GM12878 (cell line): ENCODE measurements around the gene GRK2. TPM values are rescaled to one million over a fixed set of nuclear protein-coding genes. Genes with fewer than 3 reads are reported as not detected.
A peak's percentile ranks its signal among the peaks of the same experiment; 100 is the strongest.

Experiments
- ATAC-seq: fragments of 200-7000 bp; cut with Tn5 transposase; 3 replicates; pipeline ENCODE4 v1.9.1; 2020; ENCODE audit warnings: mild to moderate bottlenecking, moderate library complexity
- BruUV-seq: library from RNA; stranded (reverse); fragments of 400-500 nt; replicated peaks from 2 replicates; lab custom pipeline; 2021; lab: Mats Ljungman, UMichigan
- CTCF ChIA-PET: fragments of 300-600 bp; sonication (Branson Sonifier 250); formaldehyde crosslinking; extraction: SDS; loops from one replicate; lab custom pipeline; 2021; ENCODE audit warnings: inconsistent platforms; lab: Yijun Ruan, JAX
- POLR2A ChIA-PET: fragments of 350-600 bp; formaldehyde crosslinking; extraction: SDS; loops from one replicate; lab custom pipeline; 2021; ENCODE audit warnings: inconsistent platforms; lab: Charles Lee
- RAD21 ChIA-PET: fragments of 300-600 bp; sonication (Branson Sonifier 250); formaldehyde crosslinking; loops from one replicate; lab custom pipeline; 2023; ENCODE audit warnings: antibody characterized with exemption; ENCODE audit not compliant: unreplicated experiment; lab: Charles Lee
- SMC1A ChIA-PET: fragments of 300-600 bp; sonication (Branson Sonifier 250); formaldehyde crosslinking; loops from one replicate; lab custom pipeline; 2023; ENCODE audit not compliant: unreplicated experiment, uncharacterized antibody; lab: Charles Lee
- DNase-seq: peaks from one replicate; pipeline ENCODE4 v3.0.0-alpha.2; 2011; ENCODE audit warnings: low read depth, low spot score
- FAIRE-seq: peaks from 3 replicates; lab custom pipeline; 2011; peaks lifted over from hg19 to GRCh38; lab: Jason Lieb, UNC
- H2AFZ ChIP-seq: 2 replicates; pipeline ENCODE4 v1.6.0; 2011; ENCODE audit warnings: low read depth, low read length, control low read depth; ENCODE audit not compliant: control insufficient read depth
- H3K27ac ChIP-seq: 2 replicates; pipeline ENCODE4 v1.5.1; 2011; ENCODE audit warnings: control low read depth; ENCODE audit not compliant: control insufficient read depth, insufficient read depth
- H3K27me3 ChIP-seq, 2 experiments: replicated peaks in 1 of 2; 2 replicates each; pipeline versions ENCODE4 v1.6.0 to v1.6.1; 2011; ENCODE audit warnings: low read length in 1 of 2; ENCODE audit not compliant: control insufficient read depth in 2 of 2, insufficient read depth in 2 of 2
- H3K36me3 ChIP-seq, 2 experiments: 2 replicates each; pipeline ENCODE4 v1.5.1; 2011; ENCODE audit warnings: low read length in 1 of 2; ENCODE audit not compliant: control insufficient read depth in 2 of 2, insufficient read depth in 2 of 2
- H3K4me1 ChIP-seq: 2 replicates; pipeline ENCODE4 v1.6.1; 2011; ENCODE audit warnings: mild to moderate bottlenecking, low read length, moderate library complexity, mixed read lengths; ENCODE audit not compliant: control insufficient read depth, insufficient read depth
- H3K4me2 ChIP-seq: 2 replicates; pipeline ENCODE4 v1.6.0; 2011; ENCODE audit warnings: control low read depth; ENCODE audit not compliant: control insufficient read depth, insufficient read depth
- H3K4me3 ChIP-seq: fragments of 200-600 bp; sonication (generic); 2 replicates; pipeline ENCODE4 v1.5.1; 2016
- H3K79me2 ChIP-seq: 2 replicates; pipeline ENCODE4 v1.6.0; 2011; ENCODE audit warnings: low read length; ENCODE audit not compliant: control insufficient read depth, insufficient read depth
- H3K9ac ChIP-seq: 2 replicates; pipeline ENCODE4 v1.8.0; 2011; ENCODE audit warnings: low read length, control low read depth, mixed read lengths; ENCODE audit not compliant: control insufficient read depth, insufficient read depth
- H3K9me3 ChIP-seq: replicated peaks from 3 replicates; pipeline ENCODE4 v1.5.1; 2011; ENCODE audit warnings: mild to moderate bottlenecking, low read length; ENCODE audit not compliant: control insufficient read depth, insufficient read depth
- H4K20me1 ChIP-seq: 2 replicates; pipeline ENCODE4 v1.6.0; 2011; ENCODE audit not compliant: control insufficient read depth, insufficient read depth
- IKZF1 ChIP-seq: fragments of 450-650 bp; conservative IDR thresholded peaks from 2 replicates; pipeline ENCODE4 v1.6.1; 2017; ENCODE audit warnings: antibody characterized with exemption, mild to moderate bottlenecking
- MEF2B ChIP-seq: fragments of 450-650 bp; IDR thresholded peaks from 2 replicates; pipeline ENCODE4 v1.6.1; 2018; ENCODE audit warnings: mild to moderate bottlenecking, moderate library complexity; ENCODE audit not compliant: partially characterized antibody, poor library complexity, severe bottlenecking
- NBN ChIP-seq: fragments of 450-650 bp; IDR thresholded peaks from 2 replicates; pipeline ENCODE4 v1.6.1; 2016
- WGBS: methylation state at CpG from one replicate; pipeline ENCODE4 v1.1.6; 2016; ENCODE audit warnings: low lambda C conversion rate; ENCODE audit not compliant: insufficient replicate concordance, insufficient coverage; ENCODE audit errors: missing lambda C conversion rate; 5-methylcytosine and 5-hydroxymethylcytosine counted together
- in situ Hi-C: fragments of 300-500 bp; cut with MboI; formaldehyde crosslinking; loops from 9 replicates; pipeline ENCODE4 v1.14.3; 2018; ENCODE audit warnings: mixed read lengths
- intact Hi-C: fragments of 100-400 bp; cut with micrococcal nuclease; formaldehyde crosslinking; loops from one replicate; pipeline ENCODE4 v1.14.2; 2022; ENCODE audit not compliant: unreplicated experiment
- polyA plus RNA-seq, 11 experiments: library from polyadenylated mRNA; depleted of rRNA in 4 of 11; unstranded in 6 of 11; stranded (reverse) in 5 of 11; fragments of >200 nt; fragmentation: Nextera tagmentation in 4 of 11; fragmentation: Illumina TruSeq in 1 of 11; extraction: Ambion mirVana in 4 of 11; extraction: Trizol in 1 of 11; gene quantifications; 1 replicate in 1 of 11; 2 replicates in 10 of 11; pipeline versions ENCODE4 v1.2.1 to v1.2.3, GENCODE V29; 2011 to 2016; ENCODE audit warnings: inconsistent platforms in 2 of 11, missing spikeins in 2 of 11, low read depth in 1 of 11
- total RNA-seq, 4 experiments: library from RNA; depleted of rRNA in 3 of 4; stranded (reverse); fragments of >200 nt in 3 of 4; fragmentation: Illumina TruSeq in 1 of 4; extraction: Trizol in 1 of 4; gene quantifications; 2 replicates each; pipeline versions ENCODE4 v1.2.1 to v1.2.3, GENCODE V29; 2013 to 2021

The GRK2 gene
- total and polyA plus RNA-seq, 10 of the 15 experiments (the other 5 are each of a cell fraction or from before 2014, with no cell fraction given), result 1.0 to 160 (median 66.1) TPM

GRCh38 chr11:67264260-67264659 lies 2.0 kb upstream of the GRK2 start:
- no peak for FAIRE-seq
- SMC1A ChIA-PET, result interaction anchor here (3.2 to 4.0 kb wide), 4 partner anchors 24 to 117 kb away, joined by 11 to 65 read pairs (median 24); partner anchors contain the start of gene POLD4
- H3K4me2 ChIP-seq, result no peak overlapping the region; the same call in 1 of the 2 replicates
- H2AFZ ChIP-seq, result no peak overlapping the region
- H4K20me1 ChIP-seq, result no peaks in the 10 kb centered on the region
- TF ChIP-seq IKZF1 (0 out of 2 replicates have a peak, but pooled peaks have one; percentile 19), NBN (no peak), MEF2B (no peak)
- TF ChIP-seq, all 136 proteins: peak for 1
- CTCF ChIA-PET, result interaction anchor here (0.8 to 4.9 kb wide), 8 partner anchors 13 to 182 kb away, joined by 3 to 151 read pairs (median 18); partner anchors contain the start of gene ANKRD13D
- H3K79me2 ChIP-seq, result peaks cover 31% of the 10 kb centered on the region
- H3K9me3 ChIP-seq, result no peaks in the 10 kb centered on the region
- intact Hi-C loops, result loop anchor here (10.0 kb wide), 1 partner anchor 221 kb away; the partner anchor contains the start of gene AIP
- RAD21 ChIA-PET, result interaction anchor here (1.0 to 4.9 kb wide), 7 partner anchors 52 to 233 kb away, joined by 3 to 69 read pairs (median 7); partner anchors contain the start of gene POLD4
- POLR2A ChIA-PET, result interaction anchor here (1.2 to 4.8 kb wide), 3 partner anchors 13 to 53 kb away, joined by 3 to 25 read pairs (median 8); no protein-coding TSS in a partner anchor
- no peak overlapping the region for H3K4me3 ChIP-seq
- H3K9ac ChIP-seq, result no peak overlapping the region
- 83% methylated on average over 5 of the region's 5 CpGs for WGBS
- peaks cover 25% of the 10 kb centered on the region for H3K4me1 ChIP-seq
- no peak overlapping the region for H3K27ac ChIP-seq
- no peak for ATAC-seq
- no peaks in the 10 kb centered on the region for H3K27me3 ChIP-seq
- no TSS peak for BruUV-seq
- peaks cover 0 to 3% of the 10 kb centered on the region in 2 experiments; a peak in 1 of 4 replicates for H3K36me3 ChIP-seq
- in situ Hi-C loops, result loop anchor here (5.0 kb wide), 2 partner anchors 53 to 118 kb away; no protein-coding TSS in a partner anchor
- no peak for DNase-seq
